OCI-LY3 (cell line): ENCODE measurements around the gene ADPRS.

Experiments
- CTCF ChIP-seq: fragments of 200-600, 300-600 bp; sonication (generic); IDR thresholded peaks from 2 replicates; pipeline ENCODE4 v1.5.1; 2014; ENCODE audit warnings: antibody characterized with exemption, low read length, low read depth
- EZH2phosphoT487 ChIP-seq: fragments of 200-600 bp; shearing (Covaris generic); IDR thresholded peaks from 2 replicates; pipeline ENCODE4 v1.6.1; 2018; ENCODE audit warnings: antibody characterized with exemption, mixed run types, low read depth

GRCh38 chr1:36088265-36088576, 471 bp upstream of the ADPRS start:
- TF ChIP-seq CTCF (no peak), EZH2phosphoT487 (no peak)
